Measurements from ENCODE around the gene STON1.

The STON1 gene

GRCh38 chr2:48483916-48484315 lies 46.0 kb upstream of the STON1 start:
- TF ChIP-seq ZNF8 (CRISPR knock-in tag; IDR thresholded peaks at IDR 0.05) = no peak
- no peak for TF ChIP-seq TCF4 (CRISPR knock-in tag; IDR thresholded peaks at IDR 0.05; ENCODE audit: borderline replicate concordance)
- no peak for TF ChIP-seq POU6F1 (CRISPR knock-in tag; IDR thresholded peaks at IDR 0.05; ENCODE audit: borderline replicate concordance, low read depth)
- no peak for TF ChIP-seq CSDC2 (CRISPR knock-in tag; IDR thresholded peaks at IDR 0.05)
- TF ChIP-seq PATZ1 (CRISPR knock-in tag; IDR thresholded peaks at IDR 0.05; ENCODE audit: borderline replicate concordance) = no peak
- no peak for TF ChIP-seq ZFP30 (CRISPR knock-in tag; IDR thresholded peaks at IDR 0.05)
- no peak for TF ChIP-seq SNAI2 (CRISPR knock-in tag; IDR thresholded peaks at IDR 0.05)
- TF ChIP-seq ZNF565 (CRISPR knock-in tag; conservative IDR thresholded peaks at IDR 0.05; ENCODE audit: low read depth) = no peak
- TF ChIP-seq GLIS3 (CRISPR knock-in tag; IDR thresholded peaks at IDR 0.05) = no peak
- no peak for TF ChIP-seq CREB5 (CRISPR knock-in tag; IDR thresholded peaks at IDR 0.05; ENCODE audit: low read depth)
- TF ChIP-seq PPARA (CRISPR knock-in tag; IDR thresholded peaks at IDR 0.05; ENCODE audit: borderline replicate concordance) = no peak
- TF ChIP-seq ISL1 (CRISPR knock-in tag; IDR thresholded peaks at IDR 0.05) = no peak
- TF ChIP-seq ZNF70 (CRISPR knock-in tag; IDR thresholded peaks at IDR 0.05) = no peak
- no peak for TF ChIP-seq OSR1 (CRISPR knock-in tag; IDR thresholded peaks at IDR 0.05)
- TF ChIP-seq ESRRG (CRISPR knock-in tag; IDR thresholded peaks at IDR 0.05) = no peak
- TF ChIP-seq ZC3H10 (CRISPR knock-in tag; IDR thresholded peaks at IDR 0.05) = no peak
- no peak for TF ChIP-seq CSRNP3 (CRISPR knock-in tag; IDR thresholded peaks at IDR 0.05)
- TF ChIP-seq TOX (CRISPR knock-in tag; IDR thresholded peaks at IDR 0.05; ENCODE audit: borderline replicate concordance) = no peak
- no peak for TF ChIP-seq ARNTL (CRISPR knock-in tag; IDR thresholded peaks at IDR 0.05; ENCODE audit: borderline replicate concordance, low read depth)
- no peak; the same call in 2 of the 3 replicates for ATAC-seq

GRCh38 chr2:48488545-48488944 lies 41.4 kb upstream of the STON1 start:
- no peak; the same call in 2 of the 3 replicates for ATAC-seq

More at GRCh38 chr2:48488545-48488944, 41.4 kb upstream of the STON1 start:
- TF ChIP-seq GLIS3 (CRISPR knock-in tag; IDR thresholded peaks at IDR 0.05) (0 out of 2 replicates have a peak, but pooled peaks have one; percentile 21), PATZ1 (CRISPR knock-in tag; IDR thresholded peaks at IDR 0.05; ENCODE audit: borderline replicate concordance) (no peak), CREB5 (CRISPR knock-in tag; IDR thresholded peaks at IDR 0.05; ENCODE audit: low read depth) (peak; percentile 89), ISL1 (CRISPR knock-in tag; IDR thresholded peaks at IDR 0.05) (peak; percentile 98), ZC3H10 (CRISPR knock-in tag; IDR thresholded peaks at IDR 0.05) (0 out of 2 replicates have a peak, but pooled peaks have one; percentile 12), ZFP30 (CRISPR knock-in tag; IDR thresholded peaks at IDR 0.05) (no peak)

Data from SK-N-SH treated with all-trans-retinoic acid at 6 μM for 48 hours (cell line).